Trophoblast cell (in vitro differentiated cells and primary cell): ENCODE measurements around the gene NET1.

Source experiments
- DNase-seq, 2 donors: peaks; one replicate each; pipeline ENCODE4 v3.0.0-alpha.2; 2016
- H2AFZ ChIP-seq: 2 replicates; pipeline ENCODE4 v1.6.1; 2013; ENCODE audit warnings: low read length, moderate library complexity, mild to moderate bottlenecking; ENCODE audit not compliant: insufficient read depth, poor library complexity
- H2AK5ac ChIP-seq: 2 replicates; pipeline ENCODE4 v1.6.1; 2013; ENCODE audit warnings: mild to moderate bottlenecking, low read length
- H2BK120ac ChIP-seq: 2 replicates; pipeline ENCODE4 v1.6.1; 2013; ENCODE audit warnings: low read length, mild to moderate bottlenecking, moderate library complexity; ENCODE audit not compliant: insufficient read depth, poor library complexity
- H2BK12ac ChIP-seq: 2 replicates; pipeline ENCODE4 v1.6.1; 2013; ENCODE audit warnings: mild to moderate bottlenecking, low read length, moderate library complexity
- H2BK5ac ChIP-seq: 2 replicates; pipeline ENCODE4 v1.6.1; 2013; ENCODE audit warnings: low read length, low read depth, moderate library complexity, mild to moderate bottlenecking; ENCODE audit not compliant: poor library complexity
- H3K14ac ChIP-seq: 2 replicates; pipeline ENCODE4 v1.6.1; 2013; ENCODE audit warnings: mild to moderate bottlenecking, low read length
- H3K18ac ChIP-seq: 2 replicates; pipeline ENCODE4 v1.6.1; 2013; ENCODE audit warnings: mild to moderate bottlenecking, low read length
- H3K23ac ChIP-seq: 2 replicates; pipeline ENCODE4 v1.6.1; 2013; ENCODE audit warnings: low read length
- H3K27ac ChIP-seq: 2 replicates; pipeline ENCODE4 v1.5.1; 2013; ENCODE audit warnings: low read depth, mild to moderate bottlenecking, inconsistent platforms, low read length, moderate library complexity
- H3K27me3 ChIP-seq: 2 replicates; pipeline ENCODE4 v1.6.1; 2013; ENCODE audit warnings: inconsistent platforms, mild to moderate bottlenecking, low read length, moderate library complexity; ENCODE audit not compliant: insufficient read depth
- H3K36me3 ChIP-seq, 2 experiments: 1 replicate in 1 of 2; 2 replicates in 1 of 2; pipeline ENCODE4 v1.6.1; 2013; ENCODE audit warnings: low read length in 2 of 2, mild to moderate bottlenecking in 2 of 2, moderate library complexity in 1 of 2; ENCODE audit not compliant: insufficient read depth in 2 of 2, control insufficient read depth in 1 of 2
- H3K4ac ChIP-seq: 2 replicates; pipeline ENCODE4 v1.6.1; 2013; ENCODE audit warnings: low read depth, mild to moderate bottlenecking, low read length, moderate library complexity
- H3K4me1 ChIP-seq, 2 experiments: 1 replicate in 1 of 2; 2 replicates in 1 of 2; pipeline ENCODE4 v1.6.1; 2013; ENCODE audit warnings: low read length in 2 of 2, mild to moderate bottlenecking in 2 of 2, moderate library complexity in 1 of 2; ENCODE audit not compliant: insufficient read depth in 2 of 2, control insufficient read depth in 1 of 2
- H3K4me2 ChIP-seq: 2 replicates; pipeline ENCODE4 v1.6.1; 2013; ENCODE audit warnings: inconsistent platforms, mild to moderate bottlenecking, low read length, moderate library complexity
- H3K4me3 ChIP-seq: 2 replicates; pipeline ENCODE4 v1.5.1; 2013; ENCODE audit warnings: mild to moderate bottlenecking, low read depth, low read length, inconsistent platforms
- H3K79me1 ChIP-seq: one replicate; pipeline ENCODE4 v1.6.1; 2013; ENCODE audit warnings: low read length
- H3K79me2 ChIP-seq: 2 replicates; pipeline ENCODE4 v1.6.1; 2013; ENCODE audit warnings: low read length, mild to moderate bottlenecking; ENCODE audit not compliant: control insufficient read depth, insufficient read depth, poor library complexity
- H3K9ac ChIP-seq: 2 replicates; pipeline ENCODE4 v1.6.1; 2013; ENCODE audit warnings: mild to moderate bottlenecking, low read length
- H3K9me3 ChIP-seq: 2 replicates; pipeline ENCODE4 v1.6.1; 2013; ENCODE audit warnings: low read depth, mild to moderate bottlenecking, control low read depth, inconsistent platforms, low read length; ENCODE audit not compliant: insufficient read depth
- H4K12ac ChIP-seq: 2 replicates; pipeline ENCODE4 v1.6.1; 2013; ENCODE audit warnings: low read depth, mild to moderate bottlenecking, low read length, moderate library complexity
- H4K8ac ChIP-seq: 2 replicates; pipeline ENCODE4 v1.6.1; 2013; ENCODE audit warnings: low read depth, mild to moderate bottlenecking, low read length, moderate library complexity
- H4K91ac ChIP-seq: one replicate; pipeline ENCODE4 v1.6.1; 2013; ENCODE audit warnings: low read depth, mild to moderate bottlenecking, low read length, moderate library complexity
- WGBS: extraction: QIAGEN DNeasy Blood & Tissue Kit; methylation state at CpG from one replicate; pipeline ENCODE4 v1.1.7; 2013; ENCODE audit warnings: missing lambda C conversion rate; ENCODE audit not compliant: insufficient read length, insufficient coverage; ENCODE audit errors: extremely low coverage; 5-methylcytosine and 5-hydroxymethylcytosine counted together

NET1 gene

DNA sequence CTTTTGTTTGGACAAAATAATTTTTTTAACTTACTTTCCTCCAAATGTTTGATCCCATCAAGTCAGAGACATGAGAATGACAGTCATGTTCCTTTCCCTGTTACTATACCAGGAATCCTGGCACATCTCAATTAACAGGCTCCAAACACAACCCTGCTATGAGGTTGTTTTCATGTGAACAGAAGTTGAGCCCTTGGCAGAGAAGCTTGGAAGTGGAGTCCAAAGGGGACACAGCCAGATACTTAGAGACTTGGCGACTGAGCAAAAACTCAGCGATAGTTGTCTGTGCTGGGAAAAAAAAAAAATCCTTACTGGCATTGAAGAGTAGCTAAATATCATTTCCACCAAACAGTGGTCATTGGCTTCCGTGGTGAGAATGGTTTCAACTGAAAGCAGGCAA is 20.6 kb upstream of the NET1 start:
- no peak overlapping the region for H3K14ac ChIP-seq
- no peak for DNase-seq
- no peak overlapping the region for H3K4me2 ChIP-seq
- no peak overlapping the region for H3K23ac ChIP-seq
- no peak overlapping the region for H3K27ac ChIP-seq
- H2BK120ac ChIP-seq, result no peak overlapping the region
- H3K27me3 ChIP-seq, result no peaks in the 10 kb centered on the region
- no peak overlapping the region for H2BK12ac ChIP-seq
- no peak overlapping the region for H4K8ac ChIP-seq
- H2AK5ac ChIP-seq, result no peak overlapping the region
- peaks cover 10% of the 10 kb centered on the region for H3K9me3 ChIP-seq
- H3K79me2 ChIP-seq, result no peaks in the 10 kb centered on the region
- H3K4ac ChIP-seq, result no peak overlapping the region
- H2BK5ac ChIP-seq, result no peak overlapping the region
- H3K18ac ChIP-seq, result no peak overlapping the region
- WGBS, result no CpG with 5 or more reads among the region's 3 CpGs
- peaks cover 0 to 2% of the 10 kb centered on the region in 2 experiments for H3K36me3 ChIP-seq
- no peak overlapping the region for H2AFZ ChIP-seq
- H3K79me1 ChIP-seq, result no peaks in the 10 kb centered on the region
- no peak overlapping the region for H4K91ac ChIP-seq
- no peak overlapping the region for H4K12ac ChIP-seq
- H3K4me1 ChIP-seq, result no peaks in the 10 kb centered on the region
- H3K9ac ChIP-seq, result no peak overlapping the region
- H3K4me3 ChIP-seq, result no peak overlapping the region

DNA sequence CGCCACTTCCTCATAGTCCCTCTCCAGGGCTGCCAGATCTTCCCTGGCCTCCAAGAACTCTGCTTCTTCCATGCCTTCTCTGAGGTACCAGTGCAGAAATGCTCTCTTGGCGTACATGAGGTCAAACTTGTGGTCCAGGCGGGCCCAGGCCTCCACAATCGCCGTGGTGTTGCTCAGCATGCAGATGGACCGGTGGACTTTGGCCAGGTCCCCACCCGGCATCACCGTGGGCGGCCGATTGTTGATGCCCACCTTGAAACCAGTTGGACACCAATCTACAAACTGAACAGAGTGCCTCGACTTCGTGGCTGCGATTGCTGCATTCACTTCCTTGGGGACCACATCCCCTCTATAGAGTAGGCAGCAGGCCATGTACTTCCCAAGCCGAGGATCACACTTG is 18.8 kb upstream of the NET1 start:
- Histone ChIP-seq H3K18ac (no peak overlapping the region), H4K91ac (no peak overlapping the region), H3K23ac (no peak overlapping the region), H3K4ac (no peak overlapping the region), H4K8ac (no peak overlapping the region), H4K12ac (no peak overlapping the region), H3K27ac (no peak overlapping the region), H3K14ac (no peak overlapping the region), H3K9me3 (peaks cover 10% of the 10 kb centered on the region), H2AK5ac (no peak overlapping the region), H3K27me3 (no peaks in the 10 kb centered on the region), H3K4me3 (peak overlapping the region; percentile 8), H3K9ac (peak overlapping the region; percentile 20), H3K36me3 (peaks cover 0 to 2% of the 10 kb centered on the region in 2 experiments), H2AFZ (no peak overlapping the region), H3K4me1 (no peaks in the 10 kb centered on the region), H3K79me1 (no peaks in the 10 kb centered on the region), H2BK120ac (no peak overlapping the region), H2BK5ac (no peak overlapping the region), H3K4me2 (no peak overlapping the region), H3K79me2 (no peaks in the 10 kb centered on the region), H2BK12ac (no peak overlapping the region)
- DNase-seq, result no peak
- WGBS, result no CpG with 5 or more reads among the region's 14 CpGs

DNA sequence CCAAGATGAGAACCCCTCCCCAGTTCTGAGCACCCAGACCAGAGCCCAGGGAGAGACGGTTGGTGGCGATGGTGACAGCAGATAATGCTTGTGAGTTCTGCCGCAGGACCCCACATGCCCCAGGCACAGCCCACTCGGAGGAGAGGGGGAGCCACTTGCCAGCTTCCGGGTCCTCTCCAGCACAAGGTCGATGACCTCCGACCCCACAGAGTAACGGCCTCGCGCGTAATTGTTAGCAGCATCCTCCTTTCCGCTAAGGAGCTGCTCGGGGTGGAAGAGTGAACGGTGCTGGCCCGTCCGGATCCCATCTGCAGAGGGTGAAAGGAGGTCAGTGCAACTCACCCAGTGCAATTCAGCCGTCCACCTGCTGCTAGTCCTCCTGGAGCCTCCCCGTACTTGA is 17.2 kb upstream of the NET1 start:
- no peaks in the 10 kb centered on the region for H3K27me3 ChIP-seq
- no peak overlapping the region for H3K4me2 ChIP-seq
- H2BK120ac ChIP-seq, result no peak overlapping the region
- no peak overlapping the region for H2BK5ac ChIP-seq
- H2BK12ac ChIP-seq, result no peak overlapping the region
- no peak overlapping the region for H3K4me3 ChIP-seq
- H3K36me3 ChIP-seq, result peaks cover 0 to 2% of the 10 kb centered on the region in 2 experiments
- no peaks in the 10 kb centered on the region for H3K79me1 ChIP-seq
- no peak overlapping the region for H2AFZ ChIP-seq
- no peak for DNase-seq
- no peak overlapping the region for H3K14ac ChIP-seq
- H4K8ac ChIP-seq, result no peak overlapping the region
- no peak overlapping the region for H3K18ac ChIP-seq
- H3K9ac ChIP-seq, result no peak overlapping the region
- H4K12ac ChIP-seq, result no peak overlapping the region
- H3K27ac ChIP-seq, result no peak overlapping the region
- no peak overlapping the region for H2AK5ac ChIP-seq
- no peak overlapping the region for H4K91ac ChIP-seq
- peaks cover 10% of the 10 kb centered on the region for H3K9me3 ChIP-seq
- WGBS, result no CpG with 5 or more reads among the region's 18 CpGs
- no peaks in the 10 kb centered on the region for H3K4me1 ChIP-seq
- no peak overlapping the region for H3K23ac ChIP-seq
- no peaks in the 10 kb centered on the region for H3K79me2 ChIP-seq
- no peak overlapping the region for H3K4ac ChIP-seq

DNA sequence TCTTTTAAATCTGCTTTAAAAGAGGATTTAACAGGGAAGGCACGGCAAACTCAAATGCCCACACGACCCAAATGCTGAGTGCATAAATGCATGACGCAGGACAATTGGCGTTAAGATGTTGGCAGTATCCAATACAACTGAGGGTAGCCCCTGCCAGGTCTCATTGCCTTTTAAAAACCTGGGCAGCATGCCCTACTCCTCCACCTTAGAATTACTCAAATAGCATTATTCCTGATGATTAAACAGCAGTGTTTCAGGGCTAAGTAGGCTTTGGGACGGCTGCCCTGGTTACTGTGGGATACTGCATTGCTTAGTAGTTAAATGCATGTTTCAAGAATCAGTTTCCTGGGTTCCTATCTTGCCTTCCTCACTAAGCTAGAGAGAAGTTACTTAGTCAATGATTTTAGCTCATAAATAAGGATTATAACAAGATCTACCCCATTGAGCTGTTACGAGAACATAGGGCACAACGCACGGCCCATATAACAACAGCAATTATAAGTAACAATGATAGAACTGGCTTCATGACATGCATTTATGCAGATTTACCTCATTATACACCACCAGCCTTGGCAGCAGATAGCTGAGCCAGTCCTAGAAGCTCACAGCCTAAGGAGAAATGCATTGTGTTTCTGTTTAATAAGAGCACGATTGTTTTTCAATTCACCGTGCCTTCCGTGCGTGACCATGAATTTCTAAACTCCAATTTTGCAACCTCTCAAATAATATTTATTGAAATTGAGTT is 15.6 kb upstream of the NET1 start:
- H3K14ac ChIP-seq, result no peak overlapping the region
- no peak overlapping the region for H4K12ac ChIP-seq
- H3K18ac ChIP-seq, result no peak overlapping the region
- no peak overlapping the region for H3K4ac ChIP-seq
- H3K23ac ChIP-seq, result peak overlapping the region; percentile 49
- no peak overlapping the region for H2AFZ ChIP-seq
- H3K79me1 ChIP-seq, result no peaks in the 10 kb centered on the region
- no peak overlapping the region for H4K8ac ChIP-seq
- H2BK12ac ChIP-seq, result no peak overlapping the region
- H3K27ac ChIP-seq, result no peak overlapping the region
- no CpG with 5 or more reads among the region's 12 CpGs for WGBS
- no peaks in the 10 kb centered on the region for H3K27me3 ChIP-seq
- H4K91ac ChIP-seq, result no peak overlapping the region
- H2BK120ac ChIP-seq, result no peak overlapping the region
- no peaks in the 10 kb centered on the region for H3K4me1 ChIP-seq
- H3K36me3 ChIP-seq, result peaks cover 0 to 2% of the 10 kb centered on the region in 2 experiments
- no peaks in the 10 kb centered on the region for H3K79me2 ChIP-seq
- no peak overlapping the region for H2AK5ac ChIP-seq
- peaks cover 10% of the 10 kb centered on the region for H3K9me3 ChIP-seq
- DNase-seq, result no peak
- no peak overlapping the region for H3K4me2 ChIP-seq
- H3K9ac ChIP-seq, result no peak overlapping the region
- H2BK5ac ChIP-seq, result no peak overlapping the region
- H3K4me3 ChIP-seq, result no peak overlapping the region
